GM21737 (cell line): ENCODE data around the gene LDAF1.
"Not testable (repeated sequence)": the region's sequence is repeated elsewhere in the genome, so short reads cannot be mapped to it uniquely, and the experiment has no call there.

ENCODE experiments used
- ATAC-seq: cut with Tn5 transposase; IDR thresholded peaks from one replicate; pipeline ENCODE4 v1.9.1; 2021; ENCODE audit warnings: mild to moderate bottlenecking, moderate library complexity; ENCODE audit not compliant: unreplicated experiment

Gene LDAF1

GRCh38 chr16:21158208-21159110 lies at the start of gene LDAF1:
Gene LDAF1 (plus strand): TSS chr16:21158674. CDS start chr16:21161183, 2,509 bp downstream.
- ATAC-seq: peak; percentile 80

- ATAC-seq: not testable (repeated sequence)
These were observed 42.9 kb upstream of the LDAF1 start for GRCh38 chr16:21115551-21115950.

DNA sequence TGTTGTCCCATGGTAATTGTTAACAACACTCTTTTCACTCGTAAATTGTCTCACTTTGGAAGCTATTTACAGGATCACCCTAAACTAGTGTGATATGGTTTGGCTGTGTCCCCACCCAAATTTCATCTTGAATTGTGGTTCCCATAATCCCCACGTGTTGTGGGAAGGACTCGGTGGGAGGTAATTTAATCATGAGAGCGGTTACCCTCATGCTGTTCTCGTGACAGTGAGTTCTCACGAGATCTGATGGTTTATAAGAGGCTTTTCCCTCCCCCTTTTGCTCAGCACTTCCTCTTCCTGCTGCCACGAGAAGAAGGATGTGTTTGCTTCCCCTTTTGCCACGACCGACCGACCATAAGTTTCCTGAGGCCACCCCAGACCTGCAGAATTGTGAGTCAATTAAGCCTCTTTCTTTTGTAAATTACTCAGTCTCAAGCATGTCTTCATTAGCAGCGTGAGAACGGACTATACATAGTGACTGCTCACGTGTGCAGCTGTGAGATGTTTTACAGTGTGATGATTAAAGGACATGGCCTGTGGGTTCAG lies 42.3 kb upstream of the LDAF1 start:
- no peak for ATAC-seq

DNA sequence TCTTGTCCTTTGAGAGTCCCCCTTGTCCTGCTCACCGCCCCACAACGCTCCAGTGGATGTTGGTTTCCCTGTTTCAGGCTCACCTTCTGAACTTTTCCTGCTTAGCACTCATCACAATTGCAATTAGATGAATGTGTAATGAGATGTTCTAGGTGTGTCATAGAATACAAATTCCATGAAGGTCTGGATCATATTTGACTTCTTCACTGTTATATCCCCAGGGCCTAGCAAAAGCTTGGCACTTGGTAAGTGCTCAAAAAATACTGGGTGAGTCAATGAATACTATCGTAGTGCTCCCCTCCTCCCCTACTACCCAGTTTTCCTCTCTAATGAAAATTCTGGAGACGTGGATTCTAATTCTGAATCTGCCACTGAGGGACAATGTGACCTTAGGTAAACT lies 40.9 kb upstream of the LDAF1 start:
- no peak for ATAC-seq

DNA sequence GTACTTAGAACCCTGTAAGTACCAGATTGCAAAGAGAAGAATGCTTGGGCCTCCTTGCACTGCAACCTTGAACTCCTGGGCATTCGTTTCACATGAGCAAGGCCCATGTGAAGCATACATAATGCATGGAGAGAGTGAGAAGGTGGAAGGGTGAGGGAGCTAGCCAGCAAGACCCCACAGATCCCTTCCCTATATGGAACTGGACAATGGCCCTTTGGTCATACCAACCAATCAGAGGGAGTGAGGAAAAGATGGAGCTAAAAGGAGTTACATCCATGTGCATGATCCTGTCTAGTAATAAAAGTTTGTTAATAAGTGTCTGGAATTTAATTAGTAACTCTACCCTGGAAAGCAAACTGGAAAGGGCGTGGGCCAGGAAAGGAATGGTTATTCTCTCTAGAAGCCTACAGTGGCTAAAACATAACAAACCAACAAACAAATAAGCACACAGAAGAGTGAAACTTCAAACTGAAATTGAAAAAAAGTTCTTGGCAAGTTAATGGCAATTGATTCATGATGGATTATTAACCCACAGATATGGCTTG lies 37.4 kb upstream of the LDAF1 start:
- no peak for ATAC-seq

GRCh38 chr16:21125191-21125590 lies 33.3 kb upstream of the LDAF1 start:
- no peak for ATAC-seq

DNA sequence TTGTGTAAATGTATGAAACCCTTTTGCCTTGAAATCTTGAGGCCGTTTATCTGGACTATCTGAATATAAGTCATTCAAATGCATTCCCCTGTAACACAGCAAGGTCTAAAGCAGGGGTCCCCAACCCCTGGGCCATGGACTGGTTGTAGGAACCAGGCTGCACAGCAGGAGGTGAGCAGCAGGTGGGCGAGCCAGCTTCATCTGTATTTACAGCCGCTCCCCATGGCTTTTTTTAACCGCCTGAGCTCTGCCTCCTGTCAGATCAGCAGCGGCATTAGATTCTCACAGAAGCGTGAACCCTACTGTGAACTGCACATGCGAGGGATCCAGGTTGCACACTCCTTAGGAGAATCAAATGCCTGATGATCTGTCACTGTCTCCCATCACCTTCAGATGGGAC lies 32.0 kb upstream of the LDAF1 start:
- no peak for ATAC-seq

GRCh38 chr16:21128991-21129390 lies 29.5 kb upstream of the LDAF1 start:
- ATAC-seq: no peak

DNA sequence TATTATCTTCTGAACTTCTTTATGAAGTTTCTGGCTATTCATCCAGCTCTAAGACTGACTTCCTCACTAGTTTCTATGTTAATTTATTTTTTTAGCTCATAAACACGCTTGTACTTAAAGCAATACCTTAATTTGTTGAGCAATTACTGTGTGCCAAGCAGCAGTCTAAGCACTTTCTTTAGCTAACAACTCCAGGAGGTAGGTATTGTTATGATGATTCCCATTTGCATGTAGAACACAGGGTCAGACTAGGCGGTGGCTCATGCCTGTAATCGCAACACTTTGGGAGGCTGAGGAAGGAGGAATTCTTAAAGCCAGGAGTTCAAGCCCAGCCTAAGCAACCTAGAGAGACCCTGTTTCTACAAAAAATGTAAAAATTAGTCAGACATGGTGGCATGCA lies 27.7 kb upstream of the LDAF1 start:
- no peak for ATAC-seq

GRCh38 chr16:21134053-21134452 lies 24.4 kb upstream of the LDAF1 start:
- no peak for ATAC-seq

DNA sequence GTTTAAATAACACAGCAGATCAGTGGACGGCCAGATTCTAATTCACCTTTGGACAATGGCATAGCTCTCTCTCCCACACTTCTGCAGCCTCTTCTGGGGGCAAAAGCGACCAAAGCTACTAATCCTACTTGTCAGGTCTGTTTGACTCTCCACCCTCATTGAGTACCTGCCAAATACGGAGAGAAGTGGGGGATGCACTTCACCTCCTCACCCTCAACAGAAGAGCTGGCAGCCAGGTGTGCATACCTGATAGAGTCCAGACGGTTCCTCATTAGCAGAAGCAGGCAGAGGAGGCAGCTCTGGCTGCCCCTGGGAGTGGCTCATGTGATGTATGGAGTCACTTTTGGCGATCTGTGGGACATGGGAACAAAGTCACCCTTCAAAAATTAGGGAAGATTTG lies 12.7 kb upstream of the LDAF1 start:
- no peak for ATAC-seq

DNA sequence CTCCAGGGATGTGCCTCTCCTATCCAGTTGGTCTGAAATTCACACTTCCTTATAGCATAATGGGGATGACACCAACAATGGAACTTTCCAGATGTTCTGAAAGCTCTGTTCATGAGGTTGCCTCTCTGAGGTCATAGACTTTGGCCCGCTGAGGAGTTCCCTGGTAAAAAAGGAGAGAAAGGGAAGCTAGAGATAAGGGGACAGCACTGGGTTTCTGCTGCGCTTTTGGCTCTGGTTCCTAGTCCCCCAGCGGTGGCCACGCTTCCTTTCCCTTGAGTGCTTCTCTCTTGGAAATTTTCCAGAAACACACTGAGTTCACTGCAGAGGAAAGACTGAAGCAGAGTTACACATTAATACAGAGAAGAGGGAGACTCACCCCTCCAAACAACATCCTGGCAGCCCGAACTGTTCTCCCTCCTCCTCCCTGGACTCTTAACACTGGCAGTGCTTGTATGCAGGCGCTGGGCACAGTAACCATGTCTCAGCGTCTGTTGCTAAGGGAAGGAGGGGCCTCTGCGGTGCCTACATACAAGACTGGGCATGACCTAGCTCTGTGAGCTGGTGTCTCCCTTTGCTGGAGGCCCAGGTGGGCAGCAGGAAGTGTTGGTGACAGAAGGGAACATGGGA lies 8.0 kb upstream of the LDAF1 start, which contains the start of gene DNAH3:
Gene DNAH3, minus strand, starts transcription at position 472 of the 627 bp plus-strand sequence. CDS start 527 bp downstream, outside the sequence.
- ATAC-seq: no peak

- ATAC-seq: not testable (repeated sequence)
These were observed 6.1 kb upstream of the LDAF1 start for GRCh38 chr16:21152160-21153030.

DNA sequence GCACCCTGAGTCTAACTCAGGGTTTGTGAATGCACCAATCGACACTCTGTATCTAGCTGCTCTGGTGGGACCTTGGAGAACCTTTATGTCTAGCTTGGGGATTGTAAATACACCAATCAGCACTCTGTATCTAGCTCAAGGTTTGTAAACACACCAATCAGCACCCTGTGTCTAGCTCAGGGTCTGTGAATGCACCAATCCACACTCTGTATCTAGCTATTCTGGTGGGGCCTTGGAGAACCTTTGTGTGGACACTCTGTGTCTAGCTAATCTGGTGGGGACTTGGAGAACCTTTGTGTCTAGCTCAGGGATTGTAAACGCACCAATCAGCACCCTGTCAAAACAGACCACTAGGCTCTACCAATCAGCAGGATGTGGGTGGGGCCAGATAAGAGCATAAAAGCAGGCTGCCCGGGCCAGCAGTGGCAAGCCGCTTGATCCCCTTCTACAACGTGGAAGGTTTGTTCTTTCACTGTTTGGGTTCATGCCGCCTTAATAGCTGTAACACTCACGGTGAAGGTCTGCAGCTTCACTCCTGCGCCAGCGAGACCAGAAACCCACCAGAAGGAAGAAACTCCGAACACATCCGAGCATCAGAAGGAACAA lies 5.2 kb upstream of the LDAF1 start:
- ATAC-seq: not testable (repeated sequence)

- not testable (repeated sequence) for ATAC-seq
These were observed 2.5 kb upstream of the LDAF1 start for GRCh38 chr16:21156011-21156410.

DNA sequence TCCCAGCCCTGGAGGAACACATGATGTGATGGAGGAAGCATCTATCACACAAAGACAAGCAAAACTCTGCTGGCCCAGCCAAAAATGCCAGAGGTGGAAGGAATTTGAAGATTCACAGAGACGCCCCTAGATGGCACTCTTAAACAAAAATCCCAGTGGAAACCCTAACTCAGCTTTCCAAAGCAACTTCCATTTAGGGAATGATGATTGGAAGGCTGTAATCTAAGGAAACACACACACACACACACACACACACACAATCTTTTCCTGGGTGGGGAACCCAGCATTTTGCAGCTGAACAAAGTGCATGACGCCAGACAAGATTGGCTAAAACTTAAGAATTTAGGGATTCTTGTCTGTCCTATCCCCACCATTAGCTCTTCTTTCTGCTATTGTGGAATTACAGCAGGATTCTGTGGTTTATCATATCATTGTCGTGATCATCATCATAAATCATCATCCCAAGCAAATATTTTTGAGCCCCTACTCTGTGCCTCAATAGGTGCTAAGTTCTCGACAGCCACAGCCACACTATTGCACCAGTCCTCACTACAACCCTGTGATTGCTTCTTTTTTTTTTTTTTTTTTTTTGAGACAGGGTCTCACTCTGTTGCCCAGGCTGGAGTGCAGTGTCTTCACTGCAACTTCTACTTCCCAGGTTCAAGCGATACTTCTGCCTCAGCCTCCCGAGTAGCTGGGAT lies 1.6 kb upstream of the LDAF1 start:
- ATAC-seq: no peak

DNA sequence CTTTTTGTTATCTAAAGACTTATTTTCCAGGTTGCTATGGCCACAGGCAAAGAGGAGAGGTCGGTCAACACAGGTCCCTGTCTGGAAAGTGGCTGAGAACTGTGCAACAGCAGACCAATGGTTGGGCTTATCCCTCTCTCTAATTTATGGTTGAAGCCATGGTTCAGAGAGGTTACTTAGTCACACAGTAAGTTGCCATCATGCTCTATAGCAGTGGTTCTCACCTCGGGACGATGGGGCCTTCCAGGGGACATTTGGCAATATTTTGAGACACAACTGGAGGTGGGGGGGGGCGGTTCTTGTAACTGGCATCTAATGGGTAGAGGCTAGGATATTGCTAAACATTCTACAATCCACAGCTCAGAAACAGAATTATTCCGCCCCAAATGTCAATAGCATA lies 842 bp upstream of the LDAF1 start:
- no peak for ATAC-seq

- ATAC-seq: no peak
These were observed 942 bp downstream of the LDAF1 start for GRCh38 chr16:21159281-21159951.

- ATAC-seq: no peak
These were observed 1.8 kb downstream of the LDAF1 start for GRCh38 chr16:21160276-21160675.
